Astrocyte (in vitro differentiated cells and primary cell): ENCODE measurements around the gene HOXC6.

ENCODE experiments used
- EZH2 ChIP-seq: IDR thresholded peaks from 2 replicates; pipeline ENCODE4 v1.6.1; 2012; ENCODE audit warnings: mild to moderate bottlenecking, low read length, inconsistent platforms; ENCODE audit not compliant: insufficient read depth
- TF ChIP-seq, protein P1 (sequence below): IDR thresholded peaks from 2 replicates; pipeline ENCODE4 v1.5.1; 2011; ENCODE audit warnings: low read depth, mild to moderate bottlenecking, inconsistent platforms, low read length, moderate library complexity; ENCODE audit not compliant: insufficient read depth

DNA sequence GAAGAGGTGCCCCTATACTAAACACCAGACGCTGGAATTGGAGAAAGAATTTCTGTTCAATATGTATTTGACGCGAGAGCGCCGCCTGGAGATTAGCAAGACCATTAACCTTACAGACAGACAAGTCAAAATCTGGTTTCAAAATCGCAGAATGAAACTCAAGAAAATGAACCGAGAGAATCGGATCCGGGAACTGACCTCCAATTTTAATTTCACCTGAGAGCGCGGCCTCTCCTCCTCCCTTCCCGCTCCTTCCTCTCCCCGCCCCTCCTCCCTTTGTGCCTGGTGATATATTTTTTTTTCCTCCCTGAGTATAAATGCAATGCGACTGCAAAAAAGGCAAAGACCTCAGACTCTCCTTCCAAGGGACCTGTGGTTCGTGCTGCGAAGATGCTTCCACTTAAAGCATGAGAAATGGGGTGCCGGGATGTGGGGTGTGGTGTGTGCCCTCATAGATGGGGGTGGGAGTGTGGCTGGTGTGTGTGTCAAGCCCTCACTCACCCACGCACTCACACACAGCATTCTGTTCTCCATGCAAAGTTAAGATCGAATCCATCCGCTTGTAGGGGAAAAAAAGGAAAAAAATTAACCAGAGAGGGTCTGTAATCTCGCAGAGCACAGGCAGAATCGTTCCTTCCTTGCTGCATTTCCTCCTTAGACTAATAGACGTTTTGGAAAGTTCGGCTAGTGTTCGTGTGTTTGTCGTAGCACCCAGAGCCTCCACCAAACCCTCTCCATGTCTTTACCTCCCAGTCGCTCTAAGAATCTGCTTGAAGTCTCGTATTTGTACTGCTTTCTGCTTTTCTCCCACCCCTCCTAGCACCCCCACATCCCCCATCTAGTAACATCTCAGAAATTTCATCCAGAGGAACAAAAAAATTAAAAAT is 38.8 kb upstream of the HOXC6 start:
- TF ChIP-seq, protein P1, sequence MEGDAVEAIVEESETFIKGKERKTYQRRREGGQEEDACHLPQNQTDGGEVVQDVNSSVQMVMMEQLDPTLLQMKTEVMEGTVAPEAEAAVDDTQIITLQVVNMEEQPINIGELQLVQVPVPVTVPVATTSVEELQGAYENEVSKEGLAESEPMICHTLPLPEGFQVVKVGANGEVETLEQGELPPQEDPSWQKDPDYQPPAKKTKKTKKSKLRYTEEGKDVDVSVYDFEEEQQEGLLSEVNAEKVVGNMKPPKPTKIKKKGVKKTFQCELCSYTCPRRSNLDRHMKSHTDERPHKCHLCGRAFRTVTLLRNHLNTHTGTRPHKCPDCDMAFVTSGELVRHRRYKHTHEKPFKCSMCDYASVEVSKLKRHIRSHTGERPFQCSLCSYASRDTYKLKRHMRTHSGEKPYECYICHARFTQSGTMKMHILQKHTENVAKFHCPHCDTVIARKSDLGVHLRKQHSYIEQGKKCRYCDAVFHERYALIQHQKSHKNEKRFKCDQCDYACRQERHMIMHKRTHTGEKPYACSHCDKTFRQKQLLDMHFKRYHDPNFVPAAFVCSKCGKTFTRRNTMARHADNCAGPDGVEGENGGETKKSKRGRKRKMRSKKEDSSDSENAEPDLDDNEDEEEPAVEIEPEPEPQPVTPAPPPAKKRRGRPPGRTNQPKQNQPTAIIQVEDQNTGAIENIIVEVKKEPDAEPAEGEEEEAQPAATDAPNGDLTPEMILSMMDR, result peak; percentile 20
- peak; percentile 16 for TF ChIP-seq EZH2
